ENCODE measurements around the gene ZNF471. TPM values are rescaled to one million over a fixed set of nuclear protein-coding genes. Genes with fewer than 3 reads are reported as not detected.

The ZNF471 gene
- total RNA-seq, 1 donor = 2.5 TPM

DNA sequence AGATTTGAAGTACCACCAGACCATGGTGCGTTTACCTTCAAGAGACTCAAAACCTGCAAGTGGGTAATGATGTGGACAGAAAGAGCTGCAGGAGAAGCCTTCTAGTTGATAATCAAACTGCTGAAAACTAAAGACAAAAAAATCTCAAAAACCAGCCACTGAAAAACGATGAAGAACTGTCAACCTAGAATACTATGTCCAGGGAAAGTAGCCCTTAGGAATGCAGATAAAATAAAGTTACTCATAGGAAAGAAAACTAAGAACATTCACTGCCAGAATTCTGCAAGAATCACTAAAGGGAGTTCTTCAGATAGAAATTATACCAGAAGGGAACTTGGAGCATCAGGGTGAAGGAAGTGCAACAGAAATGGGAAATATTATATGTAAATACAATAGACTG, 64.9 kb downstream of the ZNF471 start:
- no peak for DNase-seq (ENCODE audit: low read depth)
- TF ChIP-seq CTCF (IDR thresholded peaks at IDR 0.05; ENCODE audit: insufficient read depth, low read length) = no peak
- H3K4me3 ChIP-seq (ENCODE audit: low read depth, low read length) = no peak overlapping the region

DNA sequence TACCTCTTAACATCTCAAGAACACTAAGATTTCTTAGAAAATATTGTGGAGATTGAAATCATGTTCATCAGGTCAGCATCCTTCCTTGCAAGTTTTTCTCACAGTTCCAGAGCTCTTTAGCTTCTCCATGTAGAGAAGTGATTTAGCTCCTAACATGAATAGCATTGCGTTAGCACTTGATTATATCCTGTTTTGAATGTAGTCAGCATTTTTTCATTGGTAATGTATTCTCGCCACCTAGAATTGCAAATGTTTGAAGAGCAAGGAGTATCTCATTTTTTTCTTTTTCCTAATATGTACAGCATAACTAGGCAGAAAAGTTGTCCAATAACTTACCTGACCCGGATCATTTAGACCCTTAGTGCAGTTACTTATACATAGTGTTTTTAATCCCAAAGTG, 66.3 kb downstream of the ZNF471 start:
- H3K4me3 ChIP-seq (ENCODE audit: low read depth, low read length) = no peak overlapping the region
- no peak for DNase-seq (ENCODE audit: low read depth)
- no peak for TF ChIP-seq CTCF (IDR thresholded peaks at IDR 0.05; ENCODE audit: insufficient read depth, low read length)

DNA sequence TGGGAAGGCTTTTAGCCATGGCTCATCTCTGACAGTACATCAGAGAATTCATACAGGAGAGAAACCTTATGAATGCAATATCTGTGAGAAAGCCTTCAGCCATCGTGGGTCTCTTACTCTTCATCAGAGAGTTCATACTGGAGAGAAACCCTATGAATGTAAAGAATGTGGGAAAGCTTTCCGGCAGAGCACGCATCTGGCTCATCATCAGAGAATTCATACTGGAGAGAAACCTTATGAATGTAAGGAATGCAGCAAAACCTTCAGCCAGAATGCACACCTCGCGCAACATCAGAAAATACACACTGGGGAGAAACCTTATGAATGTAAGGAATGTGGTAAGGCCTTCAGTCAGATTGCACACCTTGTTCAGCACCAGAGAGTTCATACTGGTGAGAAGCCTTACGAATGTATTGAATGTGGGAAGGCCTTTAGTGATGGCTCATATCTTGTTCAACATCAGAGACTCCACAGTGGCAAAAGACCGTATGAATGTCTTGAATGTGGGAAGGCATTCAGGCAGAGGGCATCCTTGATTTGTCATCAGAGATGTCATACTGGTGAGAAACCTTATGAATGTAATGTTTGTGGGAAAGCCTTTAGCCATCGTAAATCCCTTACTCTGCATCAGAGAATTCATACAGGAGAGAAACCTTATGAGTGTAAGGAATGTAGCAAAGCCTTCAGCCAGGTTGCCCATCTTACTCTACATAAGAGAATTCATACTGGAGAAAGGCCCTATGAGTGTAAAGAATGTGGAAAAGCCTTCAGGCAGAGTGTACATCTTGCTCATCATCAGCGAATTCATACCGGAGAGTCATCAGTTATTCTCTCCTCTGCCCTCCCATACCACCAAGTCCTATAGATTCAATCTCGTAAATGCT, 70.3 kb downstream of the ZNF471 start:
- DNase-seq (ENCODE audit: low read depth) = no peak
- no peak overlapping the region for H3K4me3 ChIP-seq (ENCODE audit: low read depth, low read length)
- no peak for TF ChIP-seq CTCF (IDR thresholded peaks at IDR 0.05; ENCODE audit: insufficient read depth, low read length)

Other genes starting within 250 kb of the ZNF471 start
- not detected in 2 replicates for gene EDDM13, start 235.1 kb upstream of the ZNF471 start, total RNA-seq (ENCODE audit: low replicate concordance)
- gene ZSCAN5A, start 193.0 kb upstream of the ZNF471 start, total RNA-seq (ENCODE audit: low replicate concordance) = 6.1 and 9.6 TPM in 2 replicates
- gene ZNF582, start 114.3 kb upstream of the ZNF471 start, total RNA-seq (ENCODE audit: low replicate concordance) = 1.4 and 5.4 TPM in 2 replicates
- 8.3 and 12.1 TPM in 2 replicates for gene ZNF583, start 103.5 kb upstream of the ZNF471 start, total RNA-seq (ENCODE audit: low replicate concordance)
- 3.1 and 8.9 TPM in 2 replicates for gene ZNF667, start 30.5 kb upstream of the ZNF471 start, total RNA-seq (ENCODE audit: low replicate concordance)
- 8.3 and 11.6 TPM in 2 replicates for gene ZFP28, start 31.1 kb downstream of the ZNF471 start, total RNA-seq (ENCODE audit: low replicate concordance)
- gene ZNF470, start 59.6 kb downstream of the ZNF471 start, total RNA-seq (ENCODE audit: low replicate concordance) = 6.4 and 8.7 TPM in 2 replicates
- 2.4 and 6.3 TPM in 2 replicates for gene ZNF71, start 87.4 kb downstream of the ZNF471 start, total RNA-seq (ENCODE audit: low replicate concordance)
- gene SMIM17, start 135.3 kb downstream of the ZNF471 start, total RNA-seq (ENCODE audit: low replicate concordance) = 0.65 TPM in 1 of 2 replicates, not detected in the other
- not detected in 2 replicates for gene ZNF835, start 163.9 kb downstream of the ZNF471 start, total RNA-seq (ENCODE audit: low replicate concordance)